PC-9 (cell line): ENCODE data around the gene SYNM. TPM values are rescaled to one million over a fixed set of nuclear protein-coding genes. Genes with fewer than 3 reads are reported as not detected.
"Not testable (repeated sequence)": the region's sequence is repeated elsewhere in the genome, so short reads cannot be mapped to it uniquely, and the experiment has no call there.

Experiments used
- BruUV-seq: library from RNA; stranded (reverse); fragments of 400-500 nt; replicated peaks from 2 replicates; lab custom pipeline; 2021; lab: Mats Ljungman, UMichigan
- CTCF ChIA-PET: fragments of 300-600 bp; sonication (Branson Sonifier 250); formaldehyde crosslinking; loops from one replicate; lab custom pipeline; 2022; ENCODE audit warnings: antibody characterized with exemption; lab: Charles Lee
- POLR2A ChIA-PET: fragments of 300-600 bp; sonication (Branson Sonifier 250); formaldehyde crosslinking; loops from one replicate; lab custom pipeline; 2022; ENCODE audit warnings: antibody characterized with exemption; ENCODE audit not compliant: unreplicated experiment; lab: Charles Lee
- DNase-seq, 2 experiments: peaks; one replicate each; pipeline versions ENCODE4 v3.0.0 to v3.0.0-alpha.2; 2015 to 2022; ENCODE audit warnings: mixed read lengths in 1 of 2
- H2AFZ ChIP-seq: fragments of 200-600 bp; sonication (generic); 2 replicates; pipeline ENCODE4 v1.8.1; 2017; ENCODE audit warnings: antibody characterized with exemption
- H3F3A ChIP-seq: fragments of 200-600 bp; sonication (generic); 2 replicates; pipeline ENCODE4 v1.8.1; 2017; ENCODE audit warnings: antibody characterized with exemption, mild to moderate bottlenecking, low read depth; ENCODE audit not compliant: insufficient read depth
- H3K27ac ChIP-seq: fragments of 200-600 bp; sonication (generic); 2 replicates; pipeline ENCODE4 v1.6.1; 2016; ENCODE audit warnings: mixed run types
- H3K27me3 ChIP-seq: fragments of 200-600 bp; sonication (generic); 2 replicates; pipeline ENCODE4 v1.6.1; 2016; ENCODE audit warnings: low read depth, mixed run types; ENCODE audit not compliant: insufficient read depth
- H3K36me3 ChIP-seq: fragments of 200-600 bp; sonication (generic); 2 replicates; pipeline ENCODE4 v1.6.1; 2016; ENCODE audit warnings: low read depth, mixed run types
- H3K4me1 ChIP-seq: fragments of 200-600 bp; sonication (generic); replicated peaks from 2 replicates; pipeline ENCODE4 v1.6.1; 2016; ENCODE audit warnings: mixed run types; ENCODE audit not compliant: insufficient read depth
- H3K4me2 ChIP-seq: fragments of 200-600 bp; sonication (generic); 2 replicates; pipeline ENCODE4 v1.6.1; 2017; ENCODE audit warnings: mixed run types
- H3K4me3 ChIP-seq: fragments of 200-600 bp; sonication (generic); 2 replicates; pipeline ENCODE4 v1.6.1; 2016; ENCODE audit warnings: mixed run types
- H3K79me2 ChIP-seq: fragments of 200-600 bp; sonication (generic); 2 replicates; pipeline ENCODE4 v1.6.1; 2017; ENCODE audit warnings: low read depth, mixed run types
- H3K9me2 ChIP-seq: fragments of 200-600 bp; sonication (generic); 2 replicates; pipeline ENCODE4 v1.8.1; 2017; ENCODE audit warnings: mild to moderate bottlenecking; ENCODE audit not compliant: insufficient read depth
- H3K9me3 ChIP-seq: fragments of 200-600 bp; sonication (generic); 2 replicates; pipeline ENCODE4 v1.8.1; 2016; ENCODE audit warnings: low read depth; ENCODE audit not compliant: insufficient read depth
- H4K20me1 ChIP-seq: fragments of 200-600 bp; sonication (generic); 2 replicates; pipeline ENCODE4 v1.8.1; 2017; ENCODE audit not compliant: insufficient read depth
- CTCF ChIP-seq: fragments of 200-600 bp; sonication (generic); conservative IDR thresholded peaks from 2 replicates; pipeline ENCODE4 v1.6.1; 2017; ENCODE audit warnings: mixed run types, antibody characterized with exemption, mild to moderate bottlenecking, moderate library complexity
- EZH2 ChIP-seq: fragments of 200-600 bp; sonication (generic); IDR thresholded peaks from 2 replicates; pipeline ENCODE4 v1.8.0; 2017; ENCODE audit warnings: antibody characterized with exemption, low read depth
- intact Hi-C: fragments of 100-400 bp; cut with micrococcal nuclease; formaldehyde crosslinking; loops from one replicate; pipeline ENCODE4 v1.10.0; 2022; ENCODE audit not compliant: unreplicated experiment
- total RNA-seq: library from RNA; stranded (reverse); gene quantifications from 2 replicates; pipeline ENCODE4 v1.2.3, GENCODE V29; 2021

SYNM gene
- total RNA-seq, 1 experiment from 2014 or later: 2.4 TPM

DNA sequence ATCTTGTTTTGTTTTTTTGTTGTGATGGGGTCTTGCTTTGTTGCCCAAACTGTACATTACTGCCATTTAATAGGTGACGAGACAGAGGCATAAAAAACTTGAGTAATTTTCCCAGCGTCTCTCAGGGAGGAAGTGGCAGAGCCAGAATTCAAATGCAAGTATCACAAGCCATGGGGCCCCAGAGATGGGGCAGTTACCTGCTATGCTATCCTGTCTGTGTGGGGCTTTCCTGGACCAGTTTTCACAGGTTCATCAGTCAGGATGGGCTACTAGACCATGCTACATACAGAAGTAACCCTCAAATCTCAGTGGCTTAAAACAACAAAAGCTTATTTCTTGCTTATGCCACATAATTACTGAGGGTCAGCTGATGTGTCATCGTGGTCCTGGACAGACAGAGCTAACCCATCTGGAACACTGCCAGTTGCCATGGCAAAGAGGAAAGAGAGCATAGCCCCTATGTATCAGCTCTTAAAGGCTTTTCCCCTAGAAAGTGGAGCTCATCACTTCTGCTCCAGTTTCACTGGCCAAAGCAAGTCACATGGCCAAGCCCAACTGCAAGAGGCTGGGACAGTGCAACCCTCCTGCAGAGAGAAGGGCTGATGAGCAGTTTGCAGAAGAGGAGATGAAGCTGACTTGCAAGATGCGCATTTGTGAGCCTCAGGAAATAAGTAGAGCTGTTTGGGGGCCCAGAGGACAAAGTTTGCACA is 31.7 kb upstream of the SYNM start:
- Histone ChIP-seq H3K4me1 (no peaks in the 10 kb centered on the region), H3K27me3 (no peaks in the 10 kb centered on the region), H3K27ac (no peak overlapping the region), H4K20me1 (no peaks in the 10 kb centered on the region), H3K4me3 (no peak overlapping the region), H3K36me3 (no peaks in the 10 kb centered on the region), H3K4me2 (no peak overlapping the region), H3K79me2 (no peaks in the 10 kb centered on the region), H3K9me3 (no peaks in the 10 kb centered on the region), H3F3A (no peaks in the 10 kb centered on the region), H3K9me2 (no peaks in the 10 kb centered on the region), H2AFZ (no peak overlapping the region)
- ChIA-PET CTCF (interaction anchor here (2.4 kb wide), 1 partner anchor 554 kb away, joined by 8 read pairs; no protein-coding TSS in a partner anchor), POLR2A (interaction anchor here (0.6 kb wide), 1 partner anchor 27 kb away, joined by 3 read pairs; no protein-coding TSS in a partner anchor)
- DNase-seq: no peak
- TF ChIP-seq CTCF (no peak), EZH2 (no peak)
- no TSS peak for BruUV-seq
- intact Hi-C loops: no loop called here

DNA sequence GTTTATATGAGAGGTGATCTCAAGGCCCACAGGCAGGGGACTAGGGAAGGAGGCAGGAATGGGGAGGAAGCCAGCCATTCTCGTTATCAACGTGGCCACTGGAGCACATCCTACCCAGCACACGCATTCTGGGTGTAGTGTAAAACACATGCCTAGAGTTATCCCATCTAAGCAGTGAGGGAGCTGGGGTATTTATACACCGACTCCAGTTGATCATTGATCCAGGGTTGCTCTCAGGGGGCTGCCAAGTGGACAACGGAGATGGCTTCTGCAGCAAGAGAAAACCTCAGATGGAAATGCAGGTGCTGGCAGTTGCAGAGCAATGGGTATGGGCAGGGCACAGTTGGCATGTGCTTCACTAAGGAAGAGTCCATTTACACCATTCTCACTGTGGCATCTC is 30.4 kb upstream of the SYNM start:
- no peak for DNase-seq
- H3K4me3 ChIP-seq: no peak overlapping the region
- intact Hi-C loops: no loop called here

DNA sequence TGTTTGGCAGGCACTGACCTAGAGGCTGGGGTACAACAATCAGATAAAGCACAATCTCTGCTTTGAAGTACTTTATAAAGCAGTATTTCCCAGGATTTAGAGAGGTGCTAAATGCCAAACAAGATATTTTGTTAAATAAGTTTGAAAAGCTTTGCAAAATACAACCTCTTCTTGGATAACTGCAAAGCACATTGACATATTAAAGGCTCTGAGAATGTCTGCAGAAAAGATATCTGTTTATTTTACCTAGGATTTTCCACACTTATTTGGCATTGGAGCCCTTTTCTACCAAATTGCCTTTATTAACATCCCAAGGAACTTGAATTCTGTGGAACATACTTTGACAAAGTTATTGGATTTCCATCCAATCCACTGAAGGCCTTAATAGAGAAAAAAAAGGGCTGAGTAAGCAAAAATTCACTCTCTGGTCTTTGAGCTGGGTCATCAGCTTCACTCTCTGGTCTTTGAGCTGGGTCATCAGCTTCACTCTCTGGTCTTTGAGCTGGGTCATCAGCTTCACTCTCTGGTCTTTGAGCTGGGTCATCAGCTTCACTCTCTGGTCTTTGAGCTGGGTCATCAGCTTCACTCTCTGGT is 29.7 kb upstream of the SYNM start:
- not testable (repeated sequence) for H4K20me1 ChIP-seq, H3K9me2 ChIP-seq, BruUV-seq, H3F3A ChIP-seq, H3K27me3 ChIP-seq, H3K27ac ChIP-seq, H2AFZ ChIP-seq, H3K79me2 ChIP-seq, H3K4me1 ChIP-seq, H3K4me3 ChIP-seq, H3K36me3 ChIP-seq, DNase-seq, H3K4me2 ChIP-seq, H3K9me3 ChIP-seq
- ChIA-PET POLR2A (interaction anchor here (0.6 kb wide), 1 partner anchor 27 kb away, joined by 3 read pairs; no protein-coding TSS in a partner anchor), CTCF (interaction anchor here (2.4 kb wide), 1 partner anchor 556 kb away, joined by 8 read pairs; no protein-coding TSS in a partner anchor)
- intact Hi-C loops: loop anchor here (5.0 kb wide), 2 partner anchors 168 to 428 kb away; partner anchors contain the start of gene IGF1R

More for the DNA sequence above, 30.4 kb upstream of the SYNM start:
- ChIA-PET POLR2A (interaction anchor here (0.6 kb wide), 1 partner anchor 27 kb away, joined by 3 read pairs; no protein-coding TSS in a partner anchor), CTCF (interaction anchor here (2.4 kb wide), 1 partner anchor 556 kb away, joined by 8 read pairs; no protein-coding TSS in a partner anchor)
- BruUV-seq: no TSS peak
- Histone ChIP-seq H3K27ac (no peak overlapping the region), H3K9me2 (no peaks in the 10 kb centered on the region), H3K27me3 (no peaks in the 10 kb centered on the region), H3K4me2 (no peak overlapping the region), H3F3A (no peaks in the 10 kb centered on the region), H2AFZ (no peak overlapping the region), H3K9me3 (no peaks in the 10 kb centered on the region), H3K79me2 (no peaks in the 10 kb centered on the region), H4K20me1 (no peaks in the 10 kb centered on the region), H3K36me3 (no peaks in the 10 kb centered on the region), H3K4me1 (no peaks in the 10 kb centered on the region)
- TF ChIP-seq EZH2 (no peak), CTCF (no peak)
